H1 (cell line): ENCODE results near the gene WDR45. TPM values are rescaled to one million over a fixed set of nuclear protein-coding genes. Genes with fewer than 3 reads are reported as not detected.

Experiments
- CTCF ChIA-PET: fragments of 300-600 bp; sonication (Branson Sonifier 250); formaldehyde crosslinking; loops from one replicate; lab custom pipeline; 2021; ENCODE audit not compliant: partially characterized antibody; lab: Charles Lee
- POLR2A ChIA-PET: fragments of 300-600 bp; sonication (Branson Sonifier 250); formaldehyde crosslinking; loops from one replicate; lab custom pipeline; 2021; ENCODE audit warnings: inconsistent platforms; ENCODE audit not compliant: partially characterized antibody; lab: Charles Lee
- DNase-seq, 2 experiments: peaks; one replicate each; pipeline versions ENCODE4 v3.0.0 to v3.0.0-alpha.2; 2010 to 2022; ENCODE audit warnings: low spot score in 2 of 2, low read depth in 1 of 2, mixed read lengths in 1 of 2
- FAIRE-seq: peaks from 2 replicates; lab custom pipeline; 2011; peaks lifted over from hg19 to GRCh38; lab: Jason Lieb, UNC
- H2AFZ ChIP-seq: 2 replicates; pipeline ENCODE4 v1.8.1; 2012; ENCODE audit warnings: low read length, inconsistent platforms
- H2AK5ac ChIP-seq: 2 replicates; pipeline ENCODE4 v1.6.1; 2013; ENCODE audit warnings: low read depth, low read length
- H2BK120ac ChIP-seq: replicated peaks from 2 replicates; pipeline ENCODE3; 2013; ENCODE audit warnings: low read depth, low read length, inconsistent platforms
- H2BK12ac ChIP-seq: 2 replicates; pipeline ENCODE4 v1.6.1; 2013; ENCODE audit warnings: low read depth, low read length
- H2BK15ac ChIP-seq: 2 replicates; pipeline ENCODE4 v1.6.1; 2013; ENCODE audit warnings: low read length
- H2BK20ac ChIP-seq: 2 replicates; pipeline ENCODE4 v1.6.1; 2013; ENCODE audit warnings: low read length
- H2BK5ac ChIP-seq: 2 replicates; pipeline ENCODE4 v1.6.1; 2013; ENCODE audit warnings: low read depth, low read length
- H3K14ac ChIP-seq: 2 replicates; pipeline ENCODE4 v1.6.1; 2013; ENCODE audit warnings: inconsistent platforms; ENCODE audit not compliant: insufficient read length
- H3K18ac ChIP-seq: 2 replicates; pipeline ENCODE4 v1.6.1; 2013; ENCODE audit warnings: low read length; ENCODE audit errors: extremely low read depth
- H3K23ac ChIP-seq: 2 replicates; pipeline ENCODE4 v1.6.1; 2013; ENCODE audit warnings: inconsistent platforms; ENCODE audit not compliant: insufficient read length
- H3K23me2 ChIP-seq: 2 replicates; pipeline ENCODE4 v1.6.1; 2013; ENCODE audit warnings: low read depth, low read length
- H3K27ac ChIP-seq: 2 replicates; pipeline ENCODE4 v1.6.1; 2011; ENCODE audit warnings: low read depth, low read length, inconsistent platforms
- H3K27me3 ChIP-seq, 4 experiments: replicated peaks in 1 of 4; 1 replicate in 1 of 4; 2 replicates in 3 of 4; pipeline versions ENCODE4 v1.6.1 to v1.8.1; 2011 to 2013; ENCODE audit warnings: low read length in 3 of 4, mild to moderate bottlenecking in 3 of 4, inconsistent platforms in 2 of 4, mixed read lengths in 2 of 4, moderate library complexity in 1 of 4; ENCODE audit not compliant: control insufficient read depth in 3 of 4, insufficient read depth in 3 of 4; ENCODE audit errors: extremely low read depth in 1 of 4
- H3K36me3 ChIP-seq, 4 experiments: 2 replicates each; pipeline versions ENCODE4 v1.6.1 to v1.8.1; 2011 to 2013; ENCODE audit warnings: mild to moderate bottlenecking in 4 of 4, low read length in 3 of 4, moderate library complexity in 2 of 4, control low read depth in 1 of 4, inconsistent platforms in 1 of 4; ENCODE audit not compliant: insufficient read depth in 4 of 4, control insufficient read depth in 2 of 4
- H3K4ac ChIP-seq: replicated peaks from 2 replicates; pipeline ENCODE3; 2013; ENCODE audit warnings: low read length, low read depth, mixed read lengths, inconsistent platforms; ENCODE audit not compliant: insufficient read length
- H3K4me1 ChIP-seq, 4 experiments: replicated peaks in 1 of 4; 1 replicate in 1 of 4; 2 replicates in 3 of 4; pipeline versions ENCODE4 v1.6.1 to v1.8.1; 2011 to 2013; ENCODE audit warnings: low read length in 3 of 4, inconsistent platforms in 2 of 4, mixed read lengths in 1 of 4; ENCODE audit not compliant: insufficient read depth in 4 of 4, control insufficient read depth in 3 of 4
- H3K4me2 ChIP-seq, 2 experiments: 2 replicates each; pipeline versions ENCODE4 v1.6.1 to v1.8.1; 2011 to 2013; ENCODE audit warnings: low read depth in 2 of 2, low read length in 2 of 2, control low read depth in 1 of 2, inconsistent platforms in 1 of 2, mild to moderate bottlenecking in 1 of 2; ENCODE audit not compliant: insufficient read depth in 1 of 2
- H3K4me3 ChIP-seq, 4 experiments: fragments of 200-600, 300-600 bp in 1 of 4; sonication (generic), shearing (Covaris generic), sonication (Bioruptor Twin) in 1 of 4; 2 replicates each; pipeline versions ENCODE4 v1.5.1 to v1.8.1; 2011 to 2016; ENCODE audit warnings: low read length in 4 of 4, low read depth in 3 of 4, control low read depth in 2 of 4, inconsistent platforms in 2 of 4, mild to moderate bottlenecking in 2 of 4, mixed read lengths in 1 of 4, moderate library complexity in 1 of 4; ENCODE audit not compliant: insufficient read depth in 2 of 4; ENCODE audit errors: extremely low read depth in 1 of 4
- H3K56ac ChIP-seq: replicated peaks from 2 replicates; pipeline ENCODE3; 2013; ENCODE audit warnings: low read depth, mild to moderate bottlenecking, mixed read lengths, low read length, inconsistent platforms; ENCODE audit not compliant: insufficient read length
- H3K79me1 ChIP-seq: 2 replicates; pipeline ENCODE4 v1.6.1; 2013; ENCODE audit warnings: low read depth, low read length, control low read depth
- H3K79me2 ChIP-seq, 2 experiments: 2 replicates each; pipeline versions ENCODE4 v1.6.1 to v1.8.1; 2012 to 2013; ENCODE audit warnings: low read length in 2 of 2, mild to moderate bottlenecking in 2 of 2, inconsistent platforms in 1 of 2; ENCODE audit not compliant: insufficient read depth in 2 of 2, control insufficient read depth in 1 of 2
- H3K9ac ChIP-seq, 4 experiments: replicated peaks in 1 of 4; 1 replicate in 1 of 4; 2 replicates in 3 of 4; pipeline versions ENCODE4 v1.6.1 to v1.8.1; 2011 to 2013; ENCODE audit warnings: low read depth in 3 of 4, low read length in 3 of 4, control low read depth in 2 of 4, mild to moderate bottlenecking in 2 of 4, moderate library complexity in 2 of 4, inconsistent platforms in 1 of 4; ENCODE audit errors: extremely low read depth in 1 of 4
- H3K9me3 ChIP-seq, 2 experiments: 2 replicates each; pipeline versions ENCODE4 v1.6.1 to v1.8.1; 2012 to 2013; ENCODE audit warnings: mild to moderate bottlenecking in 2 of 2, moderate library complexity in 2 of 2, control low read depth in 1 of 2, inconsistent platforms in 1 of 2, low read depth in 1 of 2, low read length in 1 of 2, mixed read lengths in 1 of 2; ENCODE audit not compliant: insufficient read depth in 2 of 2
- H4K20me1 ChIP-seq, 2 experiments: replicated peaks in 1 of 2; 2 replicates each; pipeline versions ENCODE3 to v1.8.1; 2011 to 2013; ENCODE audit warnings: inconsistent platforms in 2 of 2, low read length in 2 of 2, mild to moderate bottlenecking in 1 of 2; ENCODE audit not compliant: insufficient read depth in 2 of 2, control insufficient read depth in 1 of 2
- H4K5ac ChIP-seq: 2 replicates; pipeline ENCODE4 v1.6.1; 2013; ENCODE audit warnings: low read length, low read depth, mixed read lengths, inconsistent platforms; ENCODE audit not compliant: insufficient read length
- H4K8ac ChIP-seq: 2 replicates; pipeline ENCODE4 v1.8.0; 2013; ENCODE audit warnings: mild to moderate bottlenecking, moderate library complexity, low read length, inconsistent platforms; ENCODE audit not compliant: insufficient read depth; ENCODE audit errors: extremely low read depth
- H4K91ac ChIP-seq: replicated peaks from 2 replicates; pipeline ENCODE3; 2013; ENCODE audit warnings: low read length, mixed read lengths, inconsistent platforms; ENCODE audit not compliant: insufficient read length
- CBX5 ChIP-seq: fragments of 300-800, 300-1000 bp; sonication (generic); IDR thresholded peaks from 2 replicates; pipeline ENCODE4 v1.7.1; 2016; ENCODE audit warnings: antibody characterized with exemption, low read length, low read depth
- CREB1 ChIP-seq: IDR thresholded peaks from 2 replicates; pipeline ENCODE4 v1.6.1; 2012; ENCODE audit warnings: inconsistent platforms
- E2F6 ChIP-seq: IDR thresholded peaks from 2 replicates; pipeline ENCODE4 v1.6.1; 2012; ENCODE audit warnings: inconsistent platforms
- HDAC2 ChIP-seq, 2 experiments: fragments of 300-600 bp in 1 of 2; sonication (generic) in 1 of 2; IDR thresholded peaks; 2 replicates each; pipeline ENCODE4 v1.6.1; 2011 to 2012; ENCODE audit warnings: low read depth in 2 of 2, low read length in 2 of 2, mild to moderate bottlenecking in 2 of 2, moderate library complexity in 2 of 2, borderline replicate concordance in 1 of 2, inconsistent platforms in 1 of 2
- RAD21 ChIP-seq, 2 experiments: IDR thresholded peaks in 1 of 2; conservative IDR thresholded peaks in 1 of 2; 2 replicates each; pipeline ENCODE4 v1.6.1; 2011; ENCODE audit warnings: low read depth in 2 of 2, low read length in 2 of 2, improper control_type of control experiment in 1 of 2, inconsistent platforms in 1 of 2, mild to moderate bottlenecking in 1 of 2, moderate library complexity in 1 of 2
- SIN3A ChIP-seq, 2 experiments: IDR thresholded peaks in 1 of 2; conservative IDR thresholded peaks in 1 of 2; 2 replicates each; pipeline ENCODE4 v1.6.1; 2011 to 2012; ENCODE audit warnings: low read length in 2 of 2, improper control_type of control experiment in 1 of 2, low read depth in 1 of 2, mild to moderate bottlenecking in 1 of 2
- SP1 ChIP-seq: IDR thresholded peaks from 2 replicates; pipeline ENCODE4 v1.6.1; 2011; ENCODE audit warnings: low read depth, low read length
- SUZ12 ChIP-seq: fragments of 200-600 bp; sonication (generic); IDR thresholded peaks from 2 replicates; pipeline ENCODE4 v1.6.1; 2012; ENCODE audit warnings: mild to moderate bottlenecking, inconsistent platforms, low read length, moderate library complexity, mixed read lengths
- YY1 ChIP-seq: IDR thresholded peaks from 2 replicates; pipeline ENCODE4 v1.6.1; 2011; ENCODE audit warnings: low read depth, mild to moderate bottlenecking, low read length
- WGBS, 2 experiments: shearing (Covaris generic) in 1 of 2; methylation state at CpG; one replicate each; pipeline versions ENCODE4 v1.1.6 to v1.1.7; 2013 to 2015; ENCODE audit warnings: low lambda C conversion rate in 2 of 2, mixed read lengths in 2 of 2, inconsistent platforms in 1 of 2, low coverage in 1 of 2, missing lambda C conversion rate in 1 of 2; ENCODE audit not compliant: insufficient replicate concordance in 2 of 2, insufficient coverage in 1 of 2, insufficient read length in 1 of 2; ENCODE audit errors: extremely low coverage in 1 of 2, missing lambda C conversion rate in 1 of 2; 5-methylcytosine and 5-hydroxymethylcytosine counted together
- polyA plus RNA-seq, 7 experiments: library from polyadenylated mRNA; depleted of rRNA in 3 of 7; stranded (reverse) in 5 of 7; unstranded in 2 of 7; fragments of >200 nt in 5 of 7; fragments of 200-250 nt in 2 of 7; gene quantifications; 1 replicate in 5 of 7; 2 replicates in 1 of 7; 4 replicates in 1 of 7; pipeline versions ENCODE4 v1.2.1 to v1.2.3, GENCODE V29; 2011 to 2013; ENCODE audit warnings: missing spikeins in 2 of 7, mixed read lengths in 2 of 7
- total RNA-seq: library from RNA; stranded (reverse); fragmentation: NEBNext Ultra II Directional; extraction: Animal tissue kit (Norgen Biotek cat#: 25700); gene quantifications from 2 replicates; pipeline ENCODE4 v1.2.1, GENCODE V29; 2021

WDR45 gene
- total and polyA plus RNA-seq, 2 of the 8 experiments (the other 6 are each of a cell fraction or from before 2014, with no cell fraction given): 27.9 to 49.7 TPM

GRCh38 chrX:49054073-49054762, 25.5 kb downstream of the WDR45 start:
- no peak overlapping the region for H3K14ac ChIP-seq
- H3K27me3 ChIP-seq: no peaks in the 10 kb centered on the region
- peak overlapping the region in 2 of 4 experiments; percentile 29 to 30; a peak in 1 of 7 replicates for H3K9ac ChIP-seq
- H3K23me2 ChIP-seq: peaks cover 4% of the 10 kb centered on the region; the same call in 1 of the 2 replicates
- H3K23ac ChIP-seq: no peak overlapping the region
- H4K91ac ChIP-seq: peak overlapping the region; percentile 73
- H3K56ac ChIP-seq: peak overlapping the region; percentile 64
- peak overlapping the region; percentile 78 for H2BK120ac ChIP-seq
- H2BK15ac ChIP-seq: no peak overlapping the region
- ChIA-PET POLR2A (no interaction called here), CTCF (no interaction called here)
- peak overlapping the region; percentile 68; the same call in 1 of the 2 replicates for H2BK12ac ChIP-seq
- FAIRE-seq (peak; percentile 13), DNase-seq (no peak)
- no peak overlapping the region for H2AFZ ChIP-seq
- peak overlapping the region; percentile 41 for H4K5ac ChIP-seq
- H3K79me1 ChIP-seq: 0 out of 2 replicates have a peak, but pooled peaks cover 4% of the 10 kb centered on the region
- no peak overlapping the region; the same call in 1 of the 2 replicates for H3K27ac ChIP-seq
- WGBS, 2 experiments: 72% methylated on average over 4 of the region's 5 CpGs; no CpG with 5 or more reads in 1 of the 2 experiments
- H3K36me3 ChIP-seq: no peaks in the 10 kb centered on the region
- H3K4me1 ChIP-seq: no peaks in the 10 kb centered on the region; a peak in 3 of 7 replicates
- H2BK20ac ChIP-seq: no peak overlapping the region
- H3K4ac ChIP-seq: peak overlapping the region; percentile 69
- peak overlapping the region; percentile 45 to 74 (median 61) for H3K4me3 ChIP-seq
- H3K9me3 ChIP-seq: no peaks in the 10 kb centered on the region
- TF ChIP-seq RAD21 (IDR thresholded peaks at IDR 0.05 in 1 of 2, conservative IDR thresholded peaks at IDR 0.05 in 1 of 2; ENCODE audit: low read depth in 2 of 2, low read length in 2 of 2): no peak
- no peak for TF ChIP-seq E2F6
- TF ChIP-seq HDAC2 (IDR thresholded peaks at IDR 0.05; ENCODE audit: borderline replicate concordance in 1 of 2, low read depth in 2 of 2, low read length in 2 of 2): no peak
- TF ChIP-seq CREB1: no peak
- no peak for TF ChIP-seq SP1
- TF ChIP-seq SIN3A (conservative IDR thresholded peaks at IDR 0.05 in 1 of 2, IDR thresholded peaks at IDR 0.05 in 1 of 2; ENCODE audit: low read depth in 1 of 2, low read length in 2 of 2): no peak
- TF ChIP-seq CBX5: no peak
- no peak for TF ChIP-seq YY1
- no peak for TF ChIP-seq SUZ12
- peak overlapping the region; percentile 72 to 73 for H3K4me2 ChIP-seq
- H3K79me2 ChIP-seq: peaks cover 0 to 13% of the 10 kb centered on the region in 2 experiments; a peak in 3 of 4 replicates
- H2BK5ac ChIP-seq: 0 out of 2 replicates have a peak overlapping the region, but pooled peaks have one; percentile 35
- H4K20me1 ChIP-seq: no peaks in the 10 kb centered on the region
- H3K18ac ChIP-seq: no peak overlapping the region; the same call in 1 of the 2 replicates
- H2AK5ac ChIP-seq: peak overlapping the region; percentile 39; the same call in 1 of the 2 replicates
- H4K8ac ChIP-seq: peak overlapping the region; percentile 77; the same call in 1 of the 2 replicates
